GM18858 (cell line): ENCODE data around the gene KPNA2.
"Not testable (repeated sequence)": the region's sequence is repeated elsewhere in the genome, so short reads cannot be mapped to it uniquely, and the experiment has no call there.

Experiments used
- ATAC-seq: cut with Tn5 transposase; IDR thresholded peaks from one replicate; pipeline ENCODE4 v1.9.1; 2021; ENCODE audit not compliant: unreplicated experiment

Gene KPNA2

GRCh38 chr17:68054296-68054900 lies 18.9 kb downstream of the KPNA2 start:
- no peak for ATAC-seq

- ATAC-seq: no peak
Observed at GRCh38 chr17:68057531-68057952, 22.0 kb downstream of the KPNA2 start.

- no peak for ATAC-seq
Observed at GRCh38 chr17:68060336-68060735, 24.8 kb downstream of the KPNA2 start.

GRCh38 chr17:68061512-68062313 lies 26.2 kb downstream of the KPNA2 start:
- no peak for ATAC-seq

GRCh38 chr17:68065366-68065765 lies 29.8 kb downstream of the KPNA2 start:
- not testable (repeated sequence) for ATAC-seq

GRCh38 chr17:68068512-68068911 lies 33.0 kb downstream of the KPNA2 start:
- ATAC-seq: not testable (repeated sequence)

GRCh38 chr17:68070582-68071444 lies 35.3 kb downstream of the KPNA2 start:
- ATAC-seq: not testable (repeated sequence)

- ATAC-seq: no peak
Observed at GRCh38 chr17:68074279-68074678, 38.7 kb downstream of the KPNA2 start.

- not testable (repeated sequence) for ATAC-seq
Observed at GRCh38 chr17:68075953-68076607, 40.5 kb downstream of the KPNA2 start.

GRCh38 chr17:68077498-68077897 lies 42.0 kb downstream of the KPNA2 start:
- not testable (repeated sequence) for ATAC-seq

GRCh38 chr17:68080411-68081150 lies 45.0 kb downstream of the KPNA2 start:
- no peak for ATAC-seq

- ATAC-seq: not testable (repeated sequence)
Observed at GRCh38 chr17:68081305-68082265, 46.0 kb downstream of the KPNA2 start.

GRCh38 chr17:68085771-68086381 lies 50.3 kb downstream of the KPNA2 start:
- no peak for ATAC-seq

- not testable (repeated sequence) for ATAC-seq
Observed at GRCh38 chr17:68086666-68087065, 51.1 kb downstream of the KPNA2 start.

GRCh38 chr17:68087131-68087623 lies 51.6 kb downstream of the KPNA2 start:
- ATAC-seq: peak; percentile 50

GRCh38 chr17:68087851-68088250 lies 52.3 kb downstream of the KPNA2 start:
- ATAC-seq: no peak

GRCh38 chr17:68089881-68090280 lies 54.3 kb downstream of the KPNA2 start:
- peak; percentile 47 for ATAC-seq

- no peak for ATAC-seq
Observed at GRCh38 chr17:68094481-68095078, 59.0 kb downstream of the KPNA2 start.
